ENCODE results near the gene GAS2L1. TPM values are rescaled to one million over a fixed set of nuclear protein-coding genes. Genes with fewer than 3 reads are reported as not detected.

Gene GAS2L1
- total RNA-seq, 1 experiment from 2014 or later: 8.0 TPM

- Mint-ChIP-seq H3K9me3 (peaks cover 0 to 3% of the 10 kb centered on the region in 2 experiments; a peak in 1 of 5 replicates), H3K27ac (peak overlapping the region in 2 of 3 experiments; percentile 19 to 59; a peak in 4 of 7 replicates), H3K4me1 (peaks cover 3 to 8% of the 10 kb centered on the region in 2 experiments; a peak in 2 of 4 replicates), H3K4me3 (no peak overlapping the region; a peak in 2 of 5 replicates), H3K36me3 (ENCODE audit: insufficient read depth in 1 of 3, low read depth in 3 of 3) (peaks cover 47 to 71% (median 55%) of the 10 kb centered on the region in 3 experiments; a peak in 6 of 7 replicates), H3K27me3 (ENCODE audit: low read depth) (peaks cover under 1% of the 10 kb centered on the region)
- Histone ChIP-seq H2AK5ac (ENCODE audit: insufficient read length, low read length) (no peak overlapping the region), H3K27me3 (ENCODE audit: insufficient read depth, low read length) (no peaks in the 10 kb centered on the region), H3K9ac (ENCODE audit: extremely low read depth, insufficient read length, low read length) (no peak overlapping the region), H3K23me2 (ENCODE audit: insufficient read length, low read depth, low read length, poor library complexity, severe bottlenecking) (no peaks in the 10 kb centered on the region), H3K27ac (ENCODE audit: insufficient read length, low read depth, low read length) (no peak overlapping the region), H2BK20ac (ENCODE audit: low read depth, low read length, poor library complexity, severe bottlenecking) (no peak overlapping the region), H2BK15ac (ENCODE audit: low read depth, low read length) (no peak overlapping the region), H4K20me1 (ENCODE audit: control insufficient read depth, insufficient read depth, insufficient read length) (no peaks in the 10 kb centered on the region), H4K8ac (replicated peaks; ENCODE audit: insufficient read length, low read depth, low read length) (no peak overlapping the region), H3K4me2 (ENCODE audit: insufficient read depth, insufficient read length, low read length) (no peak overlapping the region), H2BK5ac (ENCODE audit: insufficient read length, low read length) (no peak overlapping the region), H2BK12ac (ENCODE audit: insufficient read length, low read depth, low read length) (no peak overlapping the region), H3K56ac (ENCODE audit: insufficient read length, low read depth, low read length) (no peak overlapping the region), H2AFZ (ENCODE audit: low read length) (no peak overlapping the region), H4K91ac (ENCODE audit: insufficient read length, low read depth, low read length) (no peak overlapping the region), H4K5ac (ENCODE audit: insufficient read length, low read depth, low read length) (no peak overlapping the region), H3K4me1 (ENCODE audit: insufficient read depth, low read length) (no peaks in the 10 kb centered on the region), H3K79me2 (ENCODE audit: insufficient read depth, low read length) (no peaks in the 10 kb centered on the region), H3K14ac (ENCODE audit: insufficient read depth, low read length) (no peak overlapping the region), H3K79me1 (ENCODE audit: insufficient read depth, low read depth, low read length, poor library complexity, severe bottlenecking) (no peaks in the 10 kb centered on the region), H3K9me3 (ENCODE audit: control insufficient read depth, low read depth, low read length) (no peaks in the 10 kb centered on the region), H2BK120ac (ENCODE audit: low read depth, low read length, poor library complexity, severe bottlenecking) (no peak overlapping the region), H3K4ac (ENCODE audit: low read depth, low read length) (no peak overlapping the region), H3T11ph (ENCODE audit: low read length) (no peak overlapping the region), H3K23ac (ENCODE audit: insufficient read length, low read depth, low read length) (no peak overlapping the region), H3K18ac (ENCODE audit: insufficient read length, low read depth, low read length) (no peak overlapping the region)
- no peak for DNase-seq
- TF ChIP-seq, protein P1, sequence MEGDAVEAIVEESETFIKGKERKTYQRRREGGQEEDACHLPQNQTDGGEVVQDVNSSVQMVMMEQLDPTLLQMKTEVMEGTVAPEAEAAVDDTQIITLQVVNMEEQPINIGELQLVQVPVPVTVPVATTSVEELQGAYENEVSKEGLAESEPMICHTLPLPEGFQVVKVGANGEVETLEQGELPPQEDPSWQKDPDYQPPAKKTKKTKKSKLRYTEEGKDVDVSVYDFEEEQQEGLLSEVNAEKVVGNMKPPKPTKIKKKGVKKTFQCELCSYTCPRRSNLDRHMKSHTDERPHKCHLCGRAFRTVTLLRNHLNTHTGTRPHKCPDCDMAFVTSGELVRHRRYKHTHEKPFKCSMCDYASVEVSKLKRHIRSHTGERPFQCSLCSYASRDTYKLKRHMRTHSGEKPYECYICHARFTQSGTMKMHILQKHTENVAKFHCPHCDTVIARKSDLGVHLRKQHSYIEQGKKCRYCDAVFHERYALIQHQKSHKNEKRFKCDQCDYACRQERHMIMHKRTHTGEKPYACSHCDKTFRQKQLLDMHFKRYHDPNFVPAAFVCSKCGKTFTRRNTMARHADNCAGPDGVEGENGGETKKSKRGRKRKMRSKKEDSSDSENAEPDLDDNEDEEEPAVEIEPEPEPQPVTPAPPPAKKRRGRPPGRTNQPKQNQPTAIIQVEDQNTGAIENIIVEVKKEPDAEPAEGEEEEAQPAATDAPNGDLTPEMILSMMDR (conservative IDR thresholded peaks at IDR 0.05): no peak
- no CpG with 5 or more reads among the region's 19 CpGs for WGBS (ENCODE audit: extremely low coverage, insufficient read length, low lambda C conversion rate)
Observed at GRCh38 chr22:29299136-29299900, 7.1 kb upstream of the GAS2L1 start.
